Astrocyte (in vitro differentiated cells and primary cell): ENCODE measurements around the gene GIMAP6. TPM values are rescaled to one million over a fixed set of nuclear protein-coding genes. Genes with fewer than 3 reads are reported as not detected.
"Not testable (repeated sequence)": the region's sequence is repeated elsewhere in the genome, so short reads cannot be mapped to it uniquely, and the experiment has no call there.

Experiments used
- DNase-seq: peaks from one replicate; pipeline ENCODE4 v3.0.0-alpha.2; 2010; ENCODE audit warnings: low read depth
- FAIRE-seq: peaks from 2 replicates; lab custom pipeline; 2011; peaks lifted over from hg19 to GRCh38; lab: Jason Lieb, UNC
- H2AFZ ChIP-seq: 2 replicates; pipeline ENCODE4 v1.6.0; 2012; ENCODE audit warnings: low read depth, low read length, inconsistent platforms
- H3K27ac ChIP-seq: 2 replicates; pipeline ENCODE4 v1.5.1; 2011; ENCODE audit warnings: low read depth, low read length, inconsistent platforms
- H3K27me3 ChIP-seq: 2 replicates; pipeline ENCODE4 v1.6.0; 2011; ENCODE audit warnings: low read length, inconsistent platforms; ENCODE audit not compliant: insufficient read depth
- H3K36me3 ChIP-seq: 2 replicates; pipeline ENCODE4 v1.5.1; 2011; ENCODE audit warnings: low read length, inconsistent platforms; ENCODE audit not compliant: insufficient read depth
- H3K4me1 ChIP-seq: 2 replicates; pipeline ENCODE4 v1.5.1; 2011; ENCODE audit warnings: low read length, inconsistent platforms; ENCODE audit not compliant: insufficient read depth
- H3K4me2 ChIP-seq: 2 replicates; pipeline ENCODE4 v1.6.0; 2012; ENCODE audit warnings: low read length, inconsistent platforms
- H3K4me3 ChIP-seq: 2 replicates; pipeline ENCODE4 v1.5.1; 2011; ENCODE audit warnings: low read depth, mild to moderate bottlenecking, low read length, inconsistent platforms; ENCODE audit not compliant: insufficient read depth
- H3K79me2 ChIP-seq: 2 replicates; pipeline ENCODE4 v1.6.0; 2012; ENCODE audit warnings: mild to moderate bottlenecking, low read length, inconsistent platforms; ENCODE audit not compliant: insufficient read depth
- H3K9ac ChIP-seq: 2 replicates; pipeline ENCODE4 v1.6.0; 2012; ENCODE audit warnings: mild to moderate bottlenecking, low read length, inconsistent platforms
- H3K9me3 ChIP-seq: 2 replicates; pipeline ENCODE4 v1.5.1; 2012; ENCODE audit warnings: low read depth, mild to moderate bottlenecking, low read length, inconsistent platforms; ENCODE audit not compliant: insufficient read depth
- H4K20me1 ChIP-seq: 2 replicates; pipeline ENCODE4 v1.6.0; 2012; ENCODE audit warnings: low read length, inconsistent platforms; ENCODE audit not compliant: insufficient read depth
- H3K27ac Mint-ChIP-seq: one replicate; pipeline ENCODE4 v1.8.0; 2021; ENCODE audit warnings: mild to moderate bottlenecking, mixed read lengths; ENCODE audit not compliant: unreplicated experiment
- H3K27me3 Mint-ChIP-seq: one replicate; pipeline ENCODE4 v1.8.0; 2021; ENCODE audit warnings: low read depth, mixed read lengths; ENCODE audit not compliant: unreplicated experiment
- H3K36me3 Mint-ChIP-seq: one replicate; pipeline ENCODE4 v1.8.0; 2021; ENCODE audit warnings: low read depth, mixed read lengths; ENCODE audit not compliant: unreplicated experiment
- H3K4me1 Mint-ChIP-seq: one replicate; pipeline ENCODE4 v1.8.0; 2021; ENCODE audit warnings: low read depth, mixed read lengths; ENCODE audit not compliant: unreplicated experiment
- H3K4me3 Mint-ChIP-seq: one replicate; pipeline ENCODE4 v1.8.0; 2021; ENCODE audit warnings: mild to moderate bottlenecking, moderate library complexity, mixed read lengths; ENCODE audit not compliant: unreplicated experiment
- H3K9me3 Mint-ChIP-seq: one replicate; pipeline ENCODE4 v1.8.0; 2021; ENCODE audit warnings: mild to moderate bottlenecking, mixed read lengths; ENCODE audit not compliant: unreplicated experiment
- CTCF ChIP-seq: IDR thresholded peaks from 2 replicates; pipeline ENCODE4 v1.5.1; 2011; ENCODE audit warnings: low read depth, mild to moderate bottlenecking, inconsistent platforms, low read length, moderate library complexity; ENCODE audit not compliant: insufficient read depth
- EZH2 ChIP-seq: IDR thresholded peaks from 2 replicates; pipeline ENCODE4 v1.6.1; 2012; ENCODE audit warnings: mild to moderate bottlenecking, low read length, inconsistent platforms; ENCODE audit not compliant: insufficient read depth
- total RNA-seq: library from RNA; stranded (reverse); gene quantifications from 2 replicates; pipeline ENCODE4 v1.2.1, GENCODE V29; 2021

The GIMAP6 gene
- total RNA-seq, 1 donor from 2014 or later, result not detected

- not testable (repeated sequence) for H3K36me3 Mint-ChIP-seq, H3K9me3 ChIP-seq, H3K27ac Mint-ChIP-seq, H3K9ac ChIP-seq, H3K27ac ChIP-seq, H3K79me2 ChIP-seq, H3K27me3 Mint-ChIP-seq, H4K20me1 ChIP-seq, H3K4me1 Mint-ChIP-seq, H3K4me3 Mint-ChIP-seq, H2AFZ ChIP-seq, H3K27me3 ChIP-seq, DNase-seq, FAIRE-seq, H3K36me3 ChIP-seq, H3K4me1 ChIP-seq, H3K4me2 ChIP-seq, H3K4me3 ChIP-seq, H3K9me3 Mint-ChIP-seq
These were observed 17.8 kb downstream of the GIMAP6 start for GRCh38 chr7:150614426-150614825.

- Histone ChIP-seq H4K20me1 (no peaks in the 10 kb centered on the region), H3K4me2 (no peak overlapping the region), H3K27me3 (no peaks in the 10 kb centered on the region), H3K27ac (no peak overlapping the region), H3K79me2 (no peaks in the 10 kb centered on the region), H3K9me3 (no peaks in the 10 kb centered on the region), H3K4me1 (no peaks in the 10 kb centered on the region), H3K36me3 (no peaks in the 10 kb centered on the region), H2AFZ (no peak overlapping the region), H3K9ac (no peak overlapping the region), H3K4me3 (no peak overlapping the region)
- Mint-ChIP-seq H3K27me3 (no peaks in the 10 kb centered on the region), H3K27ac (no peak overlapping the region), H3K36me3 (no peaks in the 10 kb centered on the region), H3K4me1 (no peaks in the 10 kb centered on the region), H3K4me3 (no peak overlapping the region), H3K9me3 (peaks cover 3% of the 10 kb centered on the region)
- TF ChIP-seq CTCF (no peak), EZH2 (no peak)
- FAIRE-seq, result no peak
- DNase-seq, result no peak
These were observed 18.3 kb downstream of the GIMAP6 start for GRCh38 chr7:150613880-150614279.

GRCh38 chr7:150612925-150613324 is 19.3 kb downstream of the GIMAP6 start:
- Histone ChIP-seq H3K79me2 (no peaks in the 10 kb centered on the region), H3K4me3 (no peak overlapping the region), H3K9me3 (no peaks in the 10 kb centered on the region), H3K36me3 (no peaks in the 10 kb centered on the region), H4K20me1 (no peaks in the 10 kb centered on the region), H3K4me2 (no peak overlapping the region), H2AFZ (no peak overlapping the region), H3K4me1 (no peaks in the 10 kb centered on the region), H3K27me3 (no peaks in the 10 kb centered on the region), H3K27ac (no peak overlapping the region), H3K9ac (no peak overlapping the region)
- TF ChIP-seq CTCF (no peak), EZH2 (no peak)
- no peak overlapping the region for H3K4me3 Mint-ChIP-seq
- H3K27me3 Mint-ChIP-seq, result peaks cover 5% of the 10 kb centered on the region
- peaks cover 3% of the 10 kb centered on the region for H3K9me3 Mint-ChIP-seq
- no peak for DNase-seq
- no peak for FAIRE-seq
- no peaks in the 10 kb centered on the region for H3K36me3 Mint-ChIP-seq
- no peak overlapping the region for H3K27ac Mint-ChIP-seq
- H3K4me1 Mint-ChIP-seq, result no peaks in the 10 kb centered on the region
